Spleen (tissue), 11 donors: ENCODE measurements around the gene SPDYA. TPM values are rescaled to one million over a fixed set of nuclear protein-coding genes. Genes with fewer than 3 reads are reported as not detected.

Source experiments
- DNase-seq: peaks from one replicate; pipeline ENCODE4 v3.0.0-alpha.2; 2020
- H3K27ac ChIP-seq, 8 donors: fragments of 200-600 bp; sonication (generic) in 7 of 8; 1 replicate in 4 of 8; 2 replicates in 4 of 8; pipeline versions ENCODE4 v1.5.0 to v1.8.0; 2016 to 2021; ENCODE audit warnings: inconsistent platforms in 4 of 8, mild to moderate bottlenecking in 4 of 8, moderate library complexity in 1 of 8
- H3K27me3 ChIP-seq, 7 donors: fragments of 200-600 bp; sonication (generic) in 6 of 7; replicated peaks in 1 of 7; 1 replicate in 4 of 7; 2 replicates in 3 of 7; pipeline versions ENCODE4 v1.5.0 to v1.8.0; 2016 to 2021; ENCODE audit warnings: inconsistent platforms in 3 of 7, mild to moderate bottlenecking in 1 of 7
- H3K36me3 ChIP-seq, 6 donors: fragments of 200-600 bp; sonication (generic) in 5 of 6; 1 replicate in 4 of 6; 2 replicates in 2 of 6; pipeline versions ENCODE4 v1.5.0 to v1.8.0; 2016 to 2021; ENCODE audit warnings: inconsistent platforms in 2 of 6
- H3K4me1 ChIP-seq, 6 donors: fragments of 200-600 bp; sonication (generic) in 5 of 6; 1 replicate in 3 of 6; 2 replicates in 3 of 6; pipeline versions ENCODE4 v1.5.0 to v1.8.0; 2016 to 2021; ENCODE audit warnings: inconsistent platforms in 3 of 6
- H3K4me3 ChIP-seq, 8 donors: fragments of 200-600 bp; sonication (generic) in 7 of 8; 1 replicate in 4 of 8; 2 replicates in 4 of 8; pipeline versions ENCODE4 v1.5.0 to v1.8.0; 2016 to 2021; ENCODE audit warnings: inconsistent platforms in 4 of 8, mild to moderate bottlenecking in 4 of 8, moderate library complexity in 2 of 8
- H3K9me3 ChIP-seq, 8 donors: fragments of 200-600 bp; sonication (generic) in 7 of 8; 1 replicate in 4 of 8; 2 replicates in 4 of 8; pipeline versions ENCODE4 v1.5.0 to v1.8.0; 2016 to 2021; ENCODE audit warnings: inconsistent platforms in 4 of 8
- CTCF ChIP-seq, 11 experiments: fragments of 200-600 bp in 7 of 11; fragments of 450-650 bp in 4 of 11; sonication (generic) in 4 of 11; IDR thresholded peaks in 8 of 11; conservative IDR thresholded peaks in 3 of 11; 1 replicate in 7 of 11; 2 replicates in 4 of 11; pipeline versions ENCODE4 v1.4.0 to v1.8.0; 2016 to 2021; ENCODE audit warnings: antibody characterized with exemption in 11 of 11, inconsistent platforms in 4 of 11, mild to moderate bottlenecking in 1 of 11
- POLR2A ChIP-seq, 3 donors: fragments of 450-650 bp; IDR thresholded peaks; one replicate each; pipeline ENCODE4 v1.5.1; 2017; ENCODE audit warnings: antibody characterized with exemption in 3 of 3, mild to moderate bottlenecking in 1 of 3
- POLR2AphosphoS5 ChIP-seq, 3 donors: sonication (generic); formaldehyde crosslinking; IDR thresholded peaks; one replicate each; pipeline ENCODE4 v1.5.1; 2017; ENCODE audit warnings: antibody characterized with exemption in 3 of 3
- WGBS, 5 donors: extraction: QIAGEN DNeasy Blood & Tissue Kit in 3 of 5; methylation state at CpG; one replicate each; pipeline versions ENCODE4 v1.1.5 to v1.1.7; 2013 to 2018; 5-methylcytosine and 5-hydroxymethylcytosine counted together
- intact Hi-C: fragments of 100-400 bp; cut with DNase I; formaldehyde crosslinking; loops from one replicate; pipeline ENCODE4 v1.15.0; 2023; ENCODE audit warnings: low total_unique reads
- polyA plus RNA-seq, 3 donors: library from polyadenylated mRNA; stranded (reverse); fragments of 200-250 nt; gene quantifications; one replicate each; pipeline ENCODE4 v1.2.1, GENCODE V29; 2013
- total RNA-seq, 7 donors: library from RNA; depleted of rRNA in 3 of 7; stranded (reverse); fragments of >200 nt in 3 of 7; fragmentation: NEBNext Ultra II Directional in 4 of 7; extraction: Animal tissue kit (Norgen Biotek cat#: 25700) in 4 of 7; gene quantifications; one replicate each; pipeline versions ENCODE4 v1.1.0 to v1.2.1, GENCODE V29; 2016 to 2021
- donor health status: healthy with polysubstance abuse.
- donor health status: DM: no; HTN: no; CAD: no; lungs with moderate emphysema.
- donor health status: DM: no; HTN: no; CAD: no.
- donor health status: Bipolar disorder and iron deficiency.
- donor health status: healthy.
- donor health status: DM: no; HTN: no; CAD: no.
- donor health status: DM: yes; HTN: yes; CAD: no.

SPDYA gene
- total and polyA plus RNA-seq, 10 donors: 0.06 to 2.8 (median 1.0) TPM

- no peak overlapping the region for H3K27ac ChIP-seq
- 61 to 65% (median 64%) methylated on average over 3 of the region's 3 CpGs for WGBS, 5 donors
- intact Hi-C loops: no loop called here
Measured at GRCh38 chr2:28842042-28842441, 31.4 kb downstream of the SPDYA start.

GRCh38 chr2:28855193-28855592, 44.6 kb downstream of the SPDYA start:
- Histone ChIP-seq H3K36me3 (peaks cover 0 to 69% (median 17%) of the 10 kb centered on the region in 6 donors), H3K27ac (no peak overlapping the region), H3K27me3 (no peaks in the 10 kb centered on the region), H3K4me1 (no peaks in the 10 kb centered on the region), H3K9me3 (no peaks in the 10 kb centered on the region), H3K4me3 (no peak overlapping the region)
- 95 to 100% (median 98%) methylated on average over 1 of the region's 1 CpG for WGBS, 5 donors
- TF ChIP-seq POLR2AphosphoS5 (IDR thresholded peaks at IDR 0.05) (no peak), POLR2A (IDR thresholded peaks at IDR 0.05) (no peak), CTCF (IDR thresholded peaks at IDR 0.05 in 8 of 11, conservative IDR thresholded peaks at IDR 0.05 in 3 of 11) (no peak)
- no peak for DNase-seq
- intact Hi-C loops: no loop called here

More at GRCh38 chr2:28842042-28842441, 31.4 kb downstream of the SPDYA start:
- no peak overlapping the region for H3K4me3 ChIP-seq
- H3K4me1 ChIP-seq: no peaks in the 10 kb centered on the region
- H3K9me3 ChIP-seq: no peaks in the 10 kb centered on the region
- H3K36me3 ChIP-seq: peaks cover 0 to 17% (median 1%) of the 10 kb centered on the region in 6 donors
- H3K27me3 ChIP-seq: no peaks in the 10 kb centered on the region
- TF ChIP-seq CTCF (IDR thresholded peaks at IDR 0.05 in 8 of 11, conservative IDR thresholded peaks at IDR 0.05 in 3 of 11): no peak
- TF ChIP-seq POLR2AphosphoS5 (IDR thresholded peaks at IDR 0.05): no peak
- no peak for TF ChIP-seq POLR2A (IDR thresholded peaks at IDR 0.05)
- no peak for DNase-seq

- H3K4me3 ChIP-seq: no peak overlapping the region
- no peak for DNase-seq
- no peaks in the 10 kb centered on the region for H3K27me3 ChIP-seq
- H3K4me1 ChIP-seq: no peaks in the 10 kb centered on the region
- no peak overlapping the region for H3K27ac ChIP-seq
- TF ChIP-seq POLR2A (IDR thresholded peaks at IDR 0.05) (no peak), POLR2AphosphoS5 (IDR thresholded peaks at IDR 0.05) (no peak), CTCF (IDR thresholded peaks at IDR 0.05 in 8 of 11, conservative IDR thresholded peaks at IDR 0.05 in 3 of 11) (no peak)
- H3K9me3 ChIP-seq: no peaks in the 10 kb centered on the region
- intact Hi-C loops: no loop called here
- peaks cover 0 to 69% (median 19%) of the 10 kb centered on the region in 6 donors for H3K36me3 ChIP-seq
Measured at GRCh38 chr2:28855977-28856376, 45.3 kb downstream of the SPDYA start.

- TF ChIP-seq CTCF (IDR thresholded peaks at IDR 0.05 in 8 of 11, conservative IDR thresholded peaks at IDR 0.05 in 3 of 11) (no peak), POLR2AphosphoS5 (IDR thresholded peaks at IDR 0.05) (no peak), POLR2A (IDR thresholded peaks at IDR 0.05) (no peak)
- Histone ChIP-seq H3K4me1 (peaks cover 28 to 70% (median 52%) of the 10 kb centered on the region in 6 donors), H3K9me3 (no peaks in the 10 kb centered on the region), H3K36me3 (peaks cover 0 to 23% (median under 1%) of the 10 kb centered on the region in 6 donors), H3K27me3 (no peaks in the 10 kb centered on the region), H3K4me3 (peak overlapping the region in 6 of 8 donors; percentile 79 to 97 (median 95)), H3K27ac (no peak overlapping the region)
- 76 to 92% (median 87%) methylated on average over 12 of the region's 12 CpGs for WGBS, 5 donors
- intact Hi-C loops: no loop called here
- no peak for DNase-seq
Measured at GRCh38 chr2:28868611-28869010, 58.0 kb downstream of the SPDYA start.
